CD14-positive monocyte (primary cell): ENCODE data around the gene AAMP. TPM values are rescaled to one million over a fixed set of nuclear protein-coding genes. Genes with fewer than 3 reads are reported as not detected.
A peak's percentile ranks its signal among the peaks of the same experiment; 100 is the strongest.

ENCODE experiments used
- DNase-seq, 3 donors: peaks; one replicate each; pipeline ENCODE4 v3.0.0-alpha.2; 2011 to 2022
- H2AFZ ChIP-seq: 2 replicates; pipeline ENCODE4 v1.6.0; 2012; ENCODE audit warnings: mild to moderate bottlenecking, low read depth, low read length, inconsistent platforms; ENCODE audit not compliant: insufficient read depth, poor library complexity, severe bottlenecking
- H3K27ac ChIP-seq, 2 donors: 1 replicate in 1 of 2; 2 replicates in 1 of 2; pipeline ENCODE4 v1.5.1; 2012 to 2013; ENCODE audit warnings: low read length in 2 of 2, control low read depth in 1 of 2, inconsistent platforms in 1 of 2, low read depth in 1 of 2, mild to moderate bottlenecking in 1 of 2
- H3K27me3 ChIP-seq, 2 donors: one replicate each; pipeline versions ENCODE4 v1.6.0 to v1.6.1; 2011 to 2013; ENCODE audit warnings: low read length in 2 of 2; ENCODE audit not compliant: control insufficient read depth in 2 of 2, insufficient read depth in 2 of 2
- H3K36me3 ChIP-seq, 2 donors: replicated peaks in 1 of 2; 1 replicate in 1 of 2; 2 replicates in 1 of 2; pipeline versions ENCODE4 v1.5.1 to v1.6.1; 2012 to 2013; ENCODE audit warnings: low read length in 2 of 2, control low read depth in 1 of 2, inconsistent platforms in 1 of 2, mild to moderate bottlenecking in 1 of 2; ENCODE audit not compliant: insufficient read depth in 2 of 2, control insufficient read depth in 1 of 2
- H3K4me1 ChIP-seq, 2 donors: 1 replicate in 1 of 2; 2 replicates in 1 of 2; pipeline versions ENCODE4 v1.5.1 to v1.6.1; 2012 to 2013; ENCODE audit warnings: low read length in 2 of 2, control low read depth in 1 of 2, inconsistent platforms in 1 of 2, mild to moderate bottlenecking in 1 of 2, moderate library complexity in 1 of 2; ENCODE audit not compliant: insufficient read depth in 2 of 2, control insufficient read depth in 1 of 2
- H3K4me2 ChIP-seq: replicated peaks from 2 replicates; pipeline ENCODE3; 2012; ENCODE audit warnings: low read length, moderate library complexity, mild to moderate bottlenecking; ENCODE audit not compliant: poor library complexity, severe bottlenecking; ENCODE audit errors: extremely low read depth
- H3K4me3 ChIP-seq, 3 experiments: fragments of 200-600 bp in 1 of 3; sonication (generic) in 1 of 3; replicated peaks in 1 of 3; 1 replicate in 2 of 3; 2 replicates in 1 of 3; pipeline ENCODE4 v1.5.1; 2011 to 2013; ENCODE audit warnings: low read length in 3 of 3, mild to moderate bottlenecking in 3 of 3, control low read depth in 2 of 3, low read depth in 2 of 3, inconsistent platforms in 1 of 3, moderate library complexity in 1 of 3
- H3K79me2 ChIP-seq: 2 replicates; pipeline ENCODE4 v1.6.0; 2012; ENCODE audit warnings: mild to moderate bottlenecking, control low read depth, inconsistent platforms, low read length, moderate library complexity; ENCODE audit not compliant: insufficient read depth
- H3K9ac ChIP-seq: 2 replicates; pipeline ENCODE4 v1.6.0; 2017; ENCODE audit warnings: low read length, mild to moderate bottlenecking; ENCODE audit not compliant: insufficient read depth, poor library complexity, severe bottlenecking
- H3K9me3 ChIP-seq, 2 donors: replicated peaks in 1 of 2; 1 replicate in 1 of 2; 2 replicates in 1 of 2; pipeline versions ENCODE4 v1.5.1 to v1.6.1; 2012 to 2013; ENCODE audit warnings: low read length in 2 of 2, control low read depth in 1 of 2; ENCODE audit not compliant: control insufficient read depth in 1 of 2, insufficient read depth in 1 of 2
- H4K20me1 ChIP-seq: 2 replicates; pipeline ENCODE4 v1.6.0; 2012; ENCODE audit warnings: mild to moderate bottlenecking, low read length, control low read depth, moderate library complexity; ENCODE audit not compliant: insufficient read depth
- H3K27ac Mint-ChIP-seq, 7 donors: one replicate each; pipeline ENCODE4 v1.8.0; 2020; ENCODE audit warnings: mild to moderate bottlenecking in 7 of 7, mixed read lengths in 7 of 7, moderate library complexity in 6 of 7, inconsistent platforms in 2 of 7
- H3K27me3 Mint-ChIP-seq, 3 donors: one replicate each; pipeline ENCODE4 v1.8.0; 2021 to 2022; ENCODE audit warnings: low read depth in 3 of 3, mild to moderate bottlenecking in 3 of 3, mixed read lengths in 3 of 3, moderate library complexity in 3 of 3, inconsistent platforms in 1 of 3
- H3K36me3 Mint-ChIP-seq, 2 donors: one replicate each; pipeline ENCODE4 v1.8.0; 2020; ENCODE audit warnings: mixed read lengths in 2 of 2, inconsistent platforms in 1 of 2, mild to moderate bottlenecking in 1 of 2
- H3K4me1 Mint-ChIP-seq: one replicate; pipeline ENCODE4 v1.8.0; 2020; ENCODE audit warnings: mild to moderate bottlenecking, mixed read lengths
- H3K4me3 Mint-ChIP-seq, 2 donors: one replicate each; pipeline ENCODE4 v1.8.0; 2020; ENCODE audit warnings: mild to moderate bottlenecking in 2 of 2, mixed read lengths in 2 of 2, moderate library complexity in 1 of 2
- H3K9me3 Mint-ChIP-seq, 7 donors: one replicate each; pipeline ENCODE4 v1.8.0; 2020 to 2022; ENCODE audit warnings: mixed read lengths in 7 of 7, mild to moderate bottlenecking in 6 of 7, moderate library complexity in 6 of 7, inconsistent platforms in 2 of 7
- WGBS: methylation state at CpG from one replicate; pipeline ENCODE4 v1.1.5; 2013; ENCODE audit warnings: missing lambda C conversion rate; ENCODE audit not compliant: insufficient coverage; 5-methylcytosine and 5-hydroxymethylcytosine counted together
- intact Hi-C, 2 donors: fragments of 100-400 bp; cut with micrococcal nuclease; formaldehyde crosslinking; loops; one replicate each; pipeline versions ENCODE4 v1.15.0 to v1.15.1; 2023
- polyA plus RNA-seq, 3 donors: library from polyadenylated mRNA; depleted of rRNA in 1 of 3; unstranded in 2 of 3; stranded (reverse) in 1 of 3; fragments of 300-500 nt in 2 of 3; fragments of >200 nt in 1 of 3; fragmentation: Illumina TruSeq in 2 of 3; gene quantifications; 1 replicate in 2 of 3; 2 replicates in 1 of 3; pipeline ENCODE4 v1.2.3, GENCODE V29; 2012 to 2021
- TF ChIP-seq, protein P1 (sequence below): fragments of 200-600 bp; IDR thresholded peaks from one replicate; pipeline ENCODE4 v1.8.0; 2022; ENCODE audit warnings: antibody characterized with exemption, mild to moderate bottlenecking

Gene AAMP
- polyA plus RNA-seq, 3 donors = 90.8 to 108 (median 98.7) TPM

DNA sequence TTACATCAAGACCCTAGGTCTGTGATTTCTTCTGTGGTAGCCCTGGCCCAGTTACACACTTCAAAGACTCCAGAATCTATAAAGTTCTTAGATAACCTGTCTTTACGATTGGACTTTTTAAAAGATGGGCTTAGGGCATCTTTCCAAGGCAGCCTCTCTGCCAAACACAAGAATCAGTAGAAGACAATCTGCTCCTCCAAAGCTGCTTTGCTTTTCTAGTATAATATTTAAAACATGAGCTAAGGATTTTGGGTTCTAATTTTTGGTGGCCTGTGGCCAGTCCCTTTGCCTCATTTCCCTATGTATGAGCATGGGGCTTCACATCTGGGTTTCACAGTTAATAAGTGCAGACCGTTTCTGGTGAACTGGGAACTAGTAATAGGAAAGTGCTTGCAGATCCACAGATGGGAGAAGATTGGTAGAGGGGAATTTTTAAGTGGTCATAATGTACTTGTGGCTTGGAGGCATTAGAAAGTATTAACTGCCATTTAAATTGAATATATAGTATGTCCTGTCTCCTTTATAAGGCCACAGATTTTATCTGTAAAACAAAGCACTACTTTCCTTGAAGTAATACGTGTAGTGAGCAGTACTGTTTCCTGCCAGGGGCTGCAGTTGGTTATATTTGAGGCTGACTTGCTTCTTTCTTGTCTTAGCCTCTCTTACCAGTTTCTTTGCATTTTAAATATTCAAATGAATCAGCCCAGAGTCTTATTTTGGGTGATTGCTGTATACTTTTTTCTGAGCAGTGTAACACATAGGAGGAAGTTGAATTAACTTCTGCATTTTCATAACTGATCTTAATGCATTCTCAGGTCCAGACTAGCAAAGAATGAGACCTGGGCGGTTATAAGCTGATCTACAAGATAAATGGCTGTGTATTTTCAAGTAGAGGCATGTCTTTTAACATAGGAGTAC lies 51.4 kb downstream of the AAMP start:
- peaks cover 28 to 29% of the 10 kb centered on the region in 2 donors for H3K36me3 Mint-ChIP-seq
- peaks cover 66% of the 10 kb centered on the region for H3K4me1 Mint-ChIP-seq
- Histone ChIP-seq H3K36me3 (peaks cover 13 to 33% of the 10 kb centered on the region in 2 donors), H3K9ac (peak overlapping the region; percentile 99), H3K9me3 (no peaks in the 10 kb centered on the region), H3K4me1 (peaks cover 67 to 77% of the 10 kb centered on the region in 2 donors), H2AFZ (no peak overlapping the region), H3K79me2 (peaks cover 77% of the 10 kb centered on the region), H3K4me2 (peak overlapping the region; percentile 93), H3K27ac (peak overlapping the region; percentile 88 to 97), H3K27me3 (no peaks in the 10 kb centered on the region), H3K4me3 (peak overlapping the region; percentile 78 to 99 (median 99)), H4K20me1 (peaks cover 64% of the 10 kb centered on the region)
- H3K27ac Mint-ChIP-seq = peak overlapping the region; percentile 90 to 100 (median 99)
- no peaks in the 10 kb centered on the region for H3K27me3 Mint-ChIP-seq
- DNase-seq = peak; percentile 48 to 85 (median 66)
- H3K9me3 Mint-ChIP-seq = peaks cover 0 to 1% (median 0%) of the 10 kb centered on the region in 7 donors
- TF ChIP-seq, protein P1, sequence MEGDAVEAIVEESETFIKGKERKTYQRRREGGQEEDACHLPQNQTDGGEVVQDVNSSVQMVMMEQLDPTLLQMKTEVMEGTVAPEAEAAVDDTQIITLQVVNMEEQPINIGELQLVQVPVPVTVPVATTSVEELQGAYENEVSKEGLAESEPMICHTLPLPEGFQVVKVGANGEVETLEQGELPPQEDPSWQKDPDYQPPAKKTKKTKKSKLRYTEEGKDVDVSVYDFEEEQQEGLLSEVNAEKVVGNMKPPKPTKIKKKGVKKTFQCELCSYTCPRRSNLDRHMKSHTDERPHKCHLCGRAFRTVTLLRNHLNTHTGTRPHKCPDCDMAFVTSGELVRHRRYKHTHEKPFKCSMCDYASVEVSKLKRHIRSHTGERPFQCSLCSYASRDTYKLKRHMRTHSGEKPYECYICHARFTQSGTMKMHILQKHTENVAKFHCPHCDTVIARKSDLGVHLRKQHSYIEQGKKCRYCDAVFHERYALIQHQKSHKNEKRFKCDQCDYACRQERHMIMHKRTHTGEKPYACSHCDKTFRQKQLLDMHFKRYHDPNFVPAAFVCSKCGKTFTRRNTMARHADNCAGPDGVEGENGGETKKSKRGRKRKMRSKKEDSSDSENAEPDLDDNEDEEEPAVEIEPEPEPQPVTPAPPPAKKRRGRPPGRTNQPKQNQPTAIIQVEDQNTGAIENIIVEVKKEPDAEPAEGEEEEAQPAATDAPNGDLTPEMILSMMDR = no peak
- no CpG with 5 or more reads among the region's 4 CpGs for WGBS
- intact Hi-C loops = loop anchor here in 1 of 2 donors (5.0 kb wide), 2 partner anchors 39 to 179 kb away; partner anchors contain the start of gene CTDSP1
- peak overlapping the region; percentile 91 to 95 for H3K4me3 Mint-ChIP-seq

DNA sequence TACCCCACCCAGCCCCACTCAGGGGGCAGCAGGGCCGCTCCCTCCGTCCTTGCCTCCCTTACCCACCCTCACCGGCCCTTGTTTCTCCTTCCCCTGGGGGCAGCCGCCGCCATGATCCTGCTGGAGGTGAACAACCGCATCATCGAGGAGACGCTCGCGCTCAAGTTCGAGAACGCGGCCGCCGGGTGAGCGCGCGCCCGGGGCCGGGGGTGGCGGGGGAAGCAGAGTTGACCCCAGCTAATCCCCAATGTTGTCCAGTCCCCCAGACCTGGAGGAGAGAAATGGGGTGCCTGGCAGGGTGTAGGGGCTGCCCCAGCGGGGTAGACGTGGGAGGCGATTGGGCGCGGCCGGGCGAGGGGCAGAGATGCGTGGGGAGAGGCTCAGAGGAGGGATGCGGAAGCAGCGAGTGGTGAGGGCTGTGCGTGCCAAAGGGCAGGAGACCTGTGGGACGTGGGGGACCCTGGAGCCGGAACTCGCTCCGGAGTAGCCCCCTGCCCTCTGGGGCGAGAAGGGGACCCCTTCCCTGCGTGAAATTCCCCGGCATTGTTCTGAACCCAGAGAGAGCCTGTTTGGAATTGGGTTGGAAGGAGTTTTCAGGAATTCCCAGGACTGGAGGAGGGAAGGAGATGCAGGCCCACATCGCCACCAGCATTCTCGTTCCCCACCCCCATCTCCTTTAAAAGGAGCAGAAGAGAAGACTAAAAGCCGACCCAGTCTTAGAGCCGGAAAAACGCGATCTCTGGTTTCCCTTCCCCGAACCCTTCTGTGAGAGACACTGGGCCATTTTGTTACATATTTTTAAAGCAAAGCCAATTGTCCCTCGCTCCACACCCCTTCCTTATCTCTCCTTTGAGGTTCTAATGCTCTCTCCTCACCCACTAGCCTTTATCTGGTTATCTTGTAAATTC lies 52.3 kb downstream of the AAMP start:
- peak; percentile 73 to 83 (median 75) for DNase-seq
- TF ChIP-seq, protein P1 = no peak
- peaks cover 0 to 2% (median 0%) of the 10 kb centered on the region in 7 donors for H3K9me3 Mint-ChIP-seq
- Histone ChIP-seq H4K20me1 (peaks cover 55% of the 10 kb centered on the region), H3K9ac (peak overlapping the region; percentile 99), H3K79me2 (peaks cover 67% of the 10 kb centered on the region), H3K27me3 (no peaks in the 10 kb centered on the region), H3K4me1 (peaks cover 58 to 68% of the 10 kb centered on the region in 2 donors), H3K27ac (peak overlapping the region; percentile 88 to 97), H3K9me3 (no peaks in the 10 kb centered on the region), H3K4me2 (peak overlapping the region; percentile 93), H3K4me3 (peak overlapping the region; percentile 78 to 99 (median 99)), H2AFZ (peak overlapping the region; percentile 56), H3K36me3 (peaks cover 13 to 24% of the 10 kb centered on the region in 2 donors)
- H3K36me3 Mint-ChIP-seq = peaks cover 23 to 24% of the 10 kb centered on the region in 2 donors
- intact Hi-C loops = loop anchor here (2.0 to 5.0 kb wide), 3 partner anchors 40 to 189 kb away; partner anchors contain the start of gene CTDSP1 (in 1 of the 2)
- H3K4me3 Mint-ChIP-seq = peak overlapping the region; percentile 91 to 95
- 0% methylated on average over 40 of the region's 47 CpGs for WGBS
- peaks cover 57% of the 10 kb centered on the region for H3K4me1 Mint-ChIP-seq
- no peaks in the 10 kb centered on the region for H3K27me3 Mint-ChIP-seq
- peak overlapping the region; percentile 90 to 100 (median 99) for H3K27ac Mint-ChIP-seq
